Gastrocnemius medialis (tissue), 4 donors: ENCODE data around the gene NDUFB3.

Source experiments
- CTCF ChIP-seq, 5 experiments: fragments of 450-650 bp in 3 of 5; fragments of 200-600 bp in 2 of 5; sonication (generic) in 2 of 5; IDR thresholded peaks in 4 of 5; conservative IDR thresholded peaks in 1 of 5; 1 replicate in 4 of 5; 2 replicates in 1 of 5; pipeline ENCODE4 v1.5.1; 2016 to 2019; ENCODE audit warnings: antibody characterized with exemption in 5 of 5, mild to moderate bottlenecking in 3 of 5, moderate library complexity in 3 of 5
- POLR2A ChIP-seq, 2 donors: fragments of 450-650 bp; IDR thresholded peaks; one replicate each; pipeline ENCODE4 v1.6.1; 2017; ENCODE audit warnings: antibody characterized with exemption in 2 of 2, mild to moderate bottlenecking in 2 of 2, moderate library complexity in 2 of 2

GRCh38 chr2:201126308-201127151 lies 54.7 kb downstream of the NDUFB3 start:
- TF ChIP-seq CTCF (IDR thresholded peaks at IDR 0.05 in 4 of 5, conservative IDR thresholded peaks at IDR 0.05 in 1 of 5) (no peak), POLR2A (IDR thresholded peaks at IDR 0.05) (no peak)
